Measurements from ENCODE around the gene RHOF.
A peak's percentile ranks its signal among the peaks of the same experiment; 100 is the strongest.

Gene RHOF

DNA sequence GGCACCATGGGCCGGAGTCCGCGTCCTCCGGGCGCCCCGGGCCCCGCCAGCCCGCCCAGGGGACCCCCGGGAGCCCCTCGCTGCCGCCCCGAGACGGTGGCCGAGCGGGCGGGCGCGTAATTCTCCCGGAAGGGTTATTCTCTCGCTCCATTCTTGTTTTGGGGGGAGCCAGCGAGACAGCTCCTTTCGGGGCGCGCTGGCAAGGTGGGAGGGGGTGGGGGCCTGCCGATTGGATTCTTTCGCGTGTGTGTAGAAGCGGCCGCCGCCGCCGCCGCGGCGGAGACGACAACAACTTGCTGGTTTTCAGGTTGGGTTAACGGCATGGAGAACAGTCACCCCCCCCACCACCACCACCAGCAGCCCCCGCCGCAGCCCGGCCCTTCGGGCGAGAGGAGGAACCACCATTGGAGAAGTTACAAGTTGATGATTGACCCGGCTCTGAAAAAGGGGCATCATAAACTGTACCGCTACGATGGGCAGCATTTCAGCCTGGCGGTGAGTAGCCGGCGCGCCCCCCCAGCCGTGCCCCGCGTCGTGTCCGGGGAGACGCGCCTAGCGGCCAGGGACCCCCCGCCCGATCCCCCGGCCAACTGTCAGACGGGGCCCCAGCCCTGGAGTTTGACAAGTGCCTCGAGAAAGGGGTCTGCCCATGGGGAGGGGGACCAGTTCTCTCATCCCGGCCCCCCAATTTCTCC lies 11.1 kb upstream of the RHOF start:
- DNase-seq = peak; percentile 19

DNA sequence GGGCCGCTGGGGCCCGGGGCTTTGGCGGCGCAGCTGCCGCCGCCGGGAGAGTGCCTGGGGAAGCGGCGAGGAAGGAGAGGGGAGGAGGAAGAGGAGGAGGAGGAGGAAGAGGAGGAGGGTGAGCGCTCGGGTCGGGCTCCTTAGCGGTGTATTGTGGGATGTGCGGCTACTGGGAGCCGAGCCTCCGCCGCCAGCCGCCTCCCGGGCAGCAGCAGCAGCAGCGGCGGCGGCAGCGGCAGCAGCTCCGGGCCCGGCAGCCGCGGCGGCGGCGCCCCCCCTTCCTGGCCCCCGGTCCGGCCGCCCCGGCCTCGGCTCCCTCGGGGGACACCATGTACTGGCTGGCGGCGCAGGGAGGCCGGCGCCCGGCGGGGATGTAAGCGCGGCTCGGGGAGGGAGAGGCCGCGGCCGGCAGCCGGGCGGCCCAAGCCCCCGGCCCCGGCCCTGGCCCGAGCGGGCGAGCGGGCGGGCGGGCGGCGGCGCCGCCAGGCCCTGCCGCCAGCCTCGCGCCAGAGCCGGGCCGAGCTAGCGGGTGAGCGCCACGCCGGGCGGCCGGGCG lies 10.5 kb upstream of the RHOF start, which contains the start of gene SETD1B:
Gene SETD1B (plus strand): TSS at position 149 of the 556 bp plus-strand sequence. CDS start 729 bp downstream, outside the sequence.
- DNase-seq = peak; percentile 39

DNA sequence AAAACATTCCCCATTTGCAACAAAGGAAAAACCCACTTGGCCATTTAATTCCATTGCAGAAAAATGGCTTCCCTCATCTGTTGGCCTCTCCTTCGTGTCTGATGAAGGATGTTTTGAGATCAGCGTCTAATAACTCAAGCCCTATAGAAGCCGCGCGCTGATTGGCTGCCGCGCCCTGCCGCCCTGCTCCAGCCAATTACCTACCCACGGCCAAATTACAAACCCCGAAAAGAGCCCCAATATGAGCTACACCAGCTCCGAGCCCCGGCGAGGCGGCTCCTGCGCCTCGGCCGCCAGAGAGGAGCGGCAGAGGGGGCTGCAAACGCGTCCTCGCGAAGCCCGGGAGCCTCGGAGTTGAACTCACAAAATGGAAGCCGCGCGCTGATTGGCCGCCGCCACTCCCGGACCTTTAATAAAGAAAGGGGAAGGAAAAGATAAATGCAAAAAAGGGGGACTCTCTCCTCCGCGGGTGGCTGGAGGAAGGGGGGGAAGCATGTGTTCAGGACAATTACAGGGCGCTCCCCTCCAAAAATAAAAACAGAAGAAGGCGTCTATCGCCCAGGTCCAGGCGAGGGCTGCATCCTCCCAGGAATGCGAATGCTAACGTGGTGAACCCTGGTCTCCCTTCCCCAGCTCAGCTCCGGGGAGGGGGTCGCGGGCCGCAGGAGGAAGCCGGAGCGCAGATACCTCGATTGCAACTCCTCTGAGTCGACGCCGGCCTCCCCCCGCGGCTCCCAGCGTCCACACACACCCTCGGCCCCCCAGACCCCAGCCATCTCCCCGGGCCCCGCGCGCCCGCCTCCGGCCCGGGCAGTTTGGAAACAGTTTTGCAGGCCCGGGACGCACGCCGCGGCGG lies 9.6 kb upstream of the RHOF start:
- peak; percentile 86 for DNase-seq

DNA sequence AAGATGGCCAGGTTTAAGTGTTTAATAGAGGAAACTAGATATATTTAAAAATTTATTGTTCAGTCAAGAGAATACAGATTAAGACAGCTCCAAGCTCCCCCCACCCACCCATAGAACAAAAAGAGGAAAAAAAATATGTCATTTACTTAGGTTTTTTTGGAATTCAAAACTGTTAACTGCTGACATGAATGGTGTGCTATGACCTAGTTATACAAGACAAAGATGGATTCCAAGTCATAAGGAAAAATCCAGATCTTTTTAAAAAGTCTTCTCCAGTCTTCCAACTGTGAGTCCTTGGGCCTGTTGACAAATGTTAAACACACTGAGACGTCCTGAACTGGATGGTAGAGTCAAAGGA lies 9.0 kb upstream of the RHOF start:
- no peak for DNase-seq

DNA sequence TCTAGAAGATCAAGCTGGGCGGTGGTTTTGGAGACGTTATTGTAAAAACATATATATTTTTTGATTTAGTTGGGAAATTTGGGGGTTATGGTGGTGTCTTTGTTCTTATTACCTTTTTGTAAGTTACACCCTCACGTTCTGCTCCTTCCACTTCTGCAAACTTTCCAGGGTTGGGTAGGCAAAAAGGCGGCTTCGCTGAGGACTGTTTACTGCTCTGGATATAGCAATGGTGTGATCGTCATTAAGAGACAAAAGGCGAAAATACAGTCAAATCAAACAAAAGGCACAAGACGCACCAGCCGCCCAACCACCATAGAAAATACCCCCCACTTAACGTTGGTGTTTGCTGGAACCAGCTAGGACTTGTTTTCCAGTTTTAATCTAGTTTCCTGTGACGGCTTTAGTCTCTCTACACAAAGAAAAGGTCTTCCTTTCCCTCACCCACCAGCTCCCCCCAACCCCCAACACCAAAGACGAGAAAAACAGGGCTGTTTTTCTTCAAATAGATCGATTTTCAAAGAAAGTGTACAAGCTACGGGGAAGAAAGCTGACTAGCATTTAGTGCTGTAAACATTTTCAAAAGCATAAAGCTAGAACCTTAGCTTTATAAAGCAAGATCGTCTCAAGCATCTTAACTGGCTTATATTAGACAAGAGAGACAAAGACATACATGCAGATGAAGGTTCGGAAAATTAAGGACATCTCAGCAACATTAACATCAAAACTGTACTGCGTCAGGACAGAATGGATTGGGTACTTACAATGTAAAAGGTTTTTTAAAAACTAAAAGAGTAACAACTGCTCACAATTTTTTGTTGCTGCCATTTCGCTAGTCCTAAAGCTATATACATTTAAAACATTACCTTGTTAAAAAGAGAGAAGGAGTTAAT lies 8.4 kb upstream of the RHOF start:
- peak; percentile 96 for DNase-seq

DNA sequence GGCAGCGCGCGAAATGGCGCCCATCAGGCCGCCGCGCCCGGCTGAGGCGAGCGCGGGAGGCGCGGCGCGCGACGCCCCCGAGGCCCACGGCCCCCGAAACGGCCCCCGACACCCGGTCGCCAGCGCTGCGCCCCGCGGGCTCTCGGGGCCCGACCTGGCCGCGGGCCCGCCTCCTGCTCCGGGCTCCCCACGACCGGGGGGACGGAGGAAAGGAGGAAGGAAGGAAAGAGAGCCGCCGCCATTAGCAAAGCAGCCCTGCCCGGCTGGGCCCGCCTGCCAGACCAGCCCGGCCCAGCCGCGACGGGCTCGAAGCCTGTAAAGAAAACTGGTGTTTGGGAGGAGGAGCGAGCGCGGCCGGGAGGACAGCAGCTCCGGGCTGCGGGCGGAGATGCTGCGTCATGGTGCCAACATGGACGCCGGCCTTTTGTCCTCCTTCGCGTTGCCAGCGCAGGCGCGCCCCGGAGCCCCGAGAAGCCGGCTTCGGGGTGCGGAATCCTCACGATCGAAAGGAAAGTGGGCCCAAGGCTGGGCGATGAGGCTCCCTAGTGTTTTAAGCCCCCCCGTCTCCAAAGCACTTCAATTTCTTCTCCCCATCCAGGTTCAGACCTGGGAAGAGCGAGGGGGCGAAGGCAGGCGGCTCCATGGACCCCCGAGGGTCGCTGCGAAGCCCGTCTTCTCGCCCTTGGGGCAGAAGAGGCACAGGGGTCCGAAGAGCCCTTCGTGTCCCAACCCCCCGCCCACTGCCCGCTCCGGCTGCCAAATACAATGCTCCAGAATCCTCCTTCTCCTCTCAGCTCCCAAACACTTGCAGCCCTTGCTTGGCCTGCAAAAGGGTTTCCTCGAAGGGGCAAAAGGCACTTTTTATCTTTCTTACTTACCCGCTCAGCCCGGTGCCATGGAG lies 7.5 kb upstream of the RHOF start:
- no peak for DNase-seq

DNA sequence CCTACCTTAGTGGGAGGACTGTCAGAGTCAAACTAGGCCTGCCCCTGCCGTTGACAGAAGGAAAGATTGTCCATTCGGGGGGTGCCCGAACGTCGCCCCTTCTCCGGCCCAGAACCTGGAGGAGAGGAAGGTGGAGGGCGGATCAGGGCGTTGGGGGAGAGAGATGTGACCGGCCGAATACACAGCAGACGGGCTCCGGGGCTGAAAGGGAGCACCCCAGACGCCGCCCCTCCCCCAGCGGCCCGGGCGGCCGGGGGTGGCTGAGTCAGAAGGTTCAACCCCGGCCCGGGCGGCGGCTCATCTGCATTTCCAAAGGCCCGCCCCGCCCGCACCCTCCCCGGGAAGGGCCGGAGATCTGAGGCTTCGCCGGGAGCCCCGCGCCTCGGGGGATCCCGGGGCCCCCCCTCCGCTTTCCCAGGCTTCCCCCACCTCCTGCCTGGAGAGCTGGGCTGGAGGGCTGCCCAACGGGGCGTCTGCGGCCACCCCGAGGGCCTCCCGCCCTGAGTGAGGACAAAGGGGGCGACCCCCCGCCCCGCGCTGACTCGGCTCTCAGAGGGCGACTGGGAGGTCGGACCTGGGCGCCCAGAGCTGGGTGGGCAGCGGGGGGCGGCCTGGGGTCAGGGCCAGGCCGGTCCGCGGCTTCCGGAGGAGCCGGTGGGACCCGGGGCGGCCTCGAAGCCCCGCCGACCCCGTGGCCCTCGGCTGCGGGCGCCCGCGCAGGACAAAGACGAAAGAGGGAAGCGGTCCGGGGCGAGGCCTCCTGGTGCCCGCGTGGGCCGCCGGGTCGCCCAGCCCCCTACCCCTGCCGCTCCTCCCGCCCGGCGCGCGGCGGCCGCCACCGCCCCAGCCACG lies 6.6 kb upstream of the RHOF start:
- DNase-seq = no peak

DNA sequence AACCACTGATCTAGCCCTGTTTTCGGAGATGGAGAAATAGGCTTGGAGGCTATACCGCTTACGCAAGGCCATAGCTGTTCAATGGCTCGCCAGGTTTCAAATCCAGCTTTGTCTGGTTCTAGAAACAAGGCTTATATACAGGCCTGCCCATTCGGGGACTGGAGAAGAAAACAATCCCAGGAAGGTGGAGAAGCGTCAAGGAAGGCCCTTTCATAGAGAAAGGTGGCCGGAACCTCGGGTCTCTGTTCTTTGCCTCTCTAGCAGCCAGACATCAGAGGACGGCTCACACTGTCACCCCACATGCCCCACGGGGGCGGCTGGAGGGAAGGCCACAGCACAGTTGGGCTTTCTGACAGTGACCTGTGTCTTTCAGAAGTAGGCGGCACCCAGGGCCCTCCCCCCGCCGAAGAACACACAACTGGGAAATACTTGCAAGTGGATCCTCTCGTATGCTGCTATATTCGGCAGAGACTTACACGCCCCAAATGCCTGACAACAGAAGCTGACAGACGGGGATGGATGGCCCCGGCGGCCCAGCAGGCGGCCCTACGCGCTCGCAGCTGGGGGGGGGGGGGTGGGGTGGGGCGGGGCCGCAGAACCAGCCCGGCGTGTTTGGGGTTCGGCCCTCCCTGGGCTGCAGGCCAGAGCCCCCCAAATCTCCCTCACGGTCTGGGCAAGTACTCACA lies 5.8 kb upstream of the RHOF start:
- peak; percentile 66 for DNase-seq

DNA sequence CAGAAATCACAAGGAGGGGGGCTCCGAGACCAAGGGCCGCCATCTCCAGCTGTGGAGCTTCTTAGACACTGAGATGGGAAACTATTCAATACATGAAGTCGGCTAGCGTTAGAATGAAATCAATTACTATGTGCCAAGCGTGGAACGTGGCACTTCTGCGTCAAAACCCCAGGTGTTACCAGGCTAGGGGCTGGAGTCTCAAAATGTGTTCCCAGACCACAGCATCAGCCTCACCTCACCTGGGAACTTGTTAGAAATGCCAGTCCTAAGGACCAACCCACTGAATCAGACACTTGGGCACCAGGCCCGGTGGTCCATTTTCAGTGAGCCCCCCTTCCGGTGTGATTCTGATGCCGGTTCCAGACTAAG lies 5.3 kb upstream of the RHOF start:
- no peak for DNase-seq

DNA sequence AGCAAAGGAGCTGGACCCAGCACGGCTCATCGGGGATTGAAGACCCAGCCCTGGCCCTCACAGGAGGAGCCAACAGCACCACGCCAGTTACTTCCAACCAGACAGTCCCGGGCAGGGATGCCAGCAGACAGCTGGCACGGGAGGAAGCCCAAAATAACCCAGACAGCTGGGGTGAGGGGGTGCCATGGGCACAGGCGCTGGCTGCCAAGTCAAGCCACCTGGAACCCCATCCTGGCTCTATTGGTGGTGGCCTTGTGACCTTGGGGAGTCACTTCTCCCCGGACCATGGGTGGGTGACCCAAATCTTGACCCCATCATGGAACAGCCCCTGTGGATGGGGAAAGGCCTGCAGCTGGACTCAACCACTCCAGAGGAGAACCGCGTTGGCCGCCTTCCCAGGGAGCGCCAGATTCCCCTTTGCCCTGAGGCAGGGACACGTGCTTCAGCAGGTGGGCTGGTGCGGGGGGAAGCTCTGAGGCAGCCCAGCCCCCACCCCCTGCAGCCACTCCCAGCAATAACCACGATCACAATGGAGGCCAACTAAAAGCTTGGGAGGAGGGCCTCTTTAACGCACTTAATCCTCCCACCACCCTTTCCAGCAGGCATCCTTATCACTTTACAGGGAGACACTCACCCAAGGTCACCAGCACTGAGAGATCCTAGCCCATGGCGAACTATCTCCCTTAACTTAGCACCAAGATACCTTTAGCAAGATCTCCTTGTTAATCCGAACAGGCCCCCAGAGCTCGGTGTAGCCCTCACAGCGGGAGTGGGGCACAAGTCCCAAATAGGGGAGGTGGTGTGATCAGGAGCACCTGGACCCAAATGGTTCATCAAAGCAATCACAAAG lies 4.7 kb upstream of the RHOF start:
- peak; percentile 77 for DNase-seq

DNA sequence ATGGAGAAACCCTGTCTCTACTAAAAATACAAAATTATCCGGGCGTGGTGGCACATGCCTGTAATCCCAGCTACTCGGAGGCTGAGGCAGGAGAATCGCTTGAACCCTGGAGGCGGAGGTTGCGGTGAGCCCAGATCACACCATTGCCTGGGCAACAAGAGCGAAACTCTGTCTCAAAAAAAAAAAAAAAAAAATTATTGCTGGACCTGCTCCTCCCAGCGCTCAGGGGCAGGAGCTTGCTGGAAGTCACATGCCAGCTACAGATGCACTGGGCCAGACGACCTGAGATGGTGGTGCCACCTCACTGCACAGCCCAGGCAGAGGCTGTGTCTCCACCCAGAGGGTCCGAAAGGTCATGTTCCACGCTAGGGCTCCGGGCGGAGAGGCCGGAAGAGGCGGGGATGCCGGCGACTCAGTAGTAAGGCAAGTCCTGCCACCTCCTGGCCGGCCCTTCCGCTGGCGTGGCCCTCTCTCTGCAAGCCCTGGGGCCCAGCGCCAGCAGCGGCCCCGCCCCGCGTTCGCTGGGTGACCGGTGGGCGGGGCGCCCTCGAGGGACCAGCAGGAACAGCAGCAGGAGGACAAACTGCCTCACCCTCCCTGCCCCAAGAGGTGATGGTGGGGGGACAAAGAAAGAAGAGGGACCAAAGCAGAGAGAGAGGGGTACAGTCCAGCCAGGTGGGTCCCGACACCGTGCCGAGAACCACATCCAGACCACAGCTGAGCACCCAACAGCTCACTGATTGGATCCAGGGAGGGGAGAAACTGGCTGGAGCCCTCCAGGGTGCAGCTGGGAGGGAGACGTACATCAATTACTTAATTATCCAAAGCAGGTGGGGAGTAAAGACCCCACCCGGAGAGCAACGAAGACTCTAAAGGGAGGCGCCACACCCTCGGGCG lies 3.6 kb upstream of the RHOF start:
- peak; percentile 27 for DNase-seq

DNA sequence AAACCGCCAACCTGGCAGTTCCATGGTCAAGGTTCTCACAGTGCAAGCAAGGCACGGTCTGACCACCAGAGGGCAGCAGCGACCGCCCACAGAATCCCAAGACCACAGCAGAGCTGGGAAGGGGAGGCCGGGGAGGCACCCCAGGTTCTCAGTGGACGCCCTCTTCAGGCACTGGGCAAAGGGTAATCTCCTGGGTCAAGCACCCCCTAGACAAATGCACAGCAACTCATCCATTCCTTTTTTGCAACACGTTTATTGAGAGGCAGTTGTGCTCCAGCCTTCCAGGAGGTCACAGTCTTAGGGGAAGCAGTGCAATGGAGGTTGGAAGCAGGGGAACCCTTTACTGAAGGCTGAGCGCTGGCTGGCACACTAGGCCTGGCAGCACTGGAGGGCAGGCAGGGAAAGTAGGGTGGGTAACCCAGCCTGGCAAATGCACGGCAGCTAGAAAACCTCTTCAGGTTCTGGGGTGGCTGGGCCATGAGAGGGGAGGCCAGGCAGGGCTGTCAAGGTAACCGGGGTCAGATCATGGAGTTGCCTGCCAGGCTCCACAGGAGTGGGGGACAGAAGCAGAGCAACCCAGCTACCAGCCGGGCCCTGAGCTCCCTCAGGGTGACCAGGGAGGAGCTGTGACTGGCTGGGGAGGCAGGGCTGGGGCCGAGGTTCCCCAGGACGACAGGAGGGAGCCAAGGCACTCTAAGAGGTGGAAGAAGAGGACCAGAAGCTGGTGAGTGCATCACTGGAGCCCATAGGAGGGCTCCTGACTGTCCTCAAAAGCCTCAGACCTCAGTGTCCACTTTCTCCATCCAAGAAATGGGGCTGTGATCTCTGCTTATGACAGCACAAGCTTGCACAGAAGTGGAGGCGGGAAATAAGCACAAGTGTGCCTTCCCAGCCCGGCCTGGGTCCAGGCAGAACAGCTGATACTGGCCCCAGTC lies 1.8 kb upstream of the RHOF start:
- DNase-seq = no peak

DNA sequence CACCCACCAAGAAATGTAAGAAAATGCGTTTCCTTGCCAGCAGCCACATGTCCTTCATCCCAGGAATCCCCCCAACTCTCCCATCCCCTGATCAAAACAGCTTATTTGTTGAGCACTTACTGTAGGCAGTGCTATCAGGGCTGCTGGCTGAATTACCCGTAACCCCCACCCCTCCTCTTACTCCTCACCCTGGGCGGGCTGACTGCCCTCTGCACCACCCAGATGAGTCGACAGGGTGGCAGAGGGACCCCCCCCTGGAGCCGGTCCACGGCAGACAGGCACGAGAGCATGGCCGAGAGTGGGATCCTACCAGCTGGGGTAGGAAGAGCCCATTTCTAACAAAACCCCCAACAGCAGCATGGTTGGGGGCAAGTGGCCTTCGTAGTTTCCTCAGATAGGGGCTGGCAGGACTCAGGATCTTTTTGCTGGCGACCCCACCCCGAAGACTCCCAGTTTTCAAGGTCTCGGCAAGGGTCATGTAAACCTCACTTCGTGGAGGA lies 1.1 kb upstream of the RHOF start:
- DNase-seq = no peak

DNA sequence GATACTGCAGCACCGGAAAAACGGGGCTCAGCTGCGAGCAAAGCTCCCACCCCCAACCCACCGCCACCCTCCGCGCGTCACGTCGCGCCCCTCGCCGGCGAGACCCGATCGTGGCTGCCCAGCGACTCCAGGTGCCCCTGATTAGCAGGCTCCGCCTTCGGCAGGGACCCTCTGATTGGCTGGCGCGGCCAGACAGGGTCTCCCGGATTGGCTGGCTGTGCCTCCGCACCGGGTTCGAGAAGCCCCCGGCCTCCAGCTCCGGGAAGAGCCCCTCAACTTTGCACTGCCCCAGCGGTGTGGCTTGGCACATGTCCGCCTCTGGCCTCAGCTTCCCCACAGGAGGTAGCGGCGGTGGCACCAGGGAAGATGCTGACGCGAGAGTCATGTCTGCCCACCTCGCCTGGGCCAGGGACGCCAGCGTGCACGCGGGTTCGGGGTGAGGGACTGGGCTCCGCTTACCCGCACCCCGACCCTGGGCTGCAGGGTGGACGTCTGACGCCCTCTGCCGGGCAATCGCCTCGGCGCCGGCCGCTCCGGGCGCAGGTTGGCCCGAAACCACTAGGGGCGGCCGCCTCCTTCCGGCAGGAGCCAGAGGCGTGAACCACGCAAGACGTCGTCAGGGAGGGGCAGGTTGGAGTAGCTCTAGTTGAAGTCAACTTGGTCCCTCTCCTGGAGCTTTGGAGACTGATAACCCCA lies 498 bp upstream of the RHOF start:
- peak; percentile 75 for DNase-seq

DNA sequence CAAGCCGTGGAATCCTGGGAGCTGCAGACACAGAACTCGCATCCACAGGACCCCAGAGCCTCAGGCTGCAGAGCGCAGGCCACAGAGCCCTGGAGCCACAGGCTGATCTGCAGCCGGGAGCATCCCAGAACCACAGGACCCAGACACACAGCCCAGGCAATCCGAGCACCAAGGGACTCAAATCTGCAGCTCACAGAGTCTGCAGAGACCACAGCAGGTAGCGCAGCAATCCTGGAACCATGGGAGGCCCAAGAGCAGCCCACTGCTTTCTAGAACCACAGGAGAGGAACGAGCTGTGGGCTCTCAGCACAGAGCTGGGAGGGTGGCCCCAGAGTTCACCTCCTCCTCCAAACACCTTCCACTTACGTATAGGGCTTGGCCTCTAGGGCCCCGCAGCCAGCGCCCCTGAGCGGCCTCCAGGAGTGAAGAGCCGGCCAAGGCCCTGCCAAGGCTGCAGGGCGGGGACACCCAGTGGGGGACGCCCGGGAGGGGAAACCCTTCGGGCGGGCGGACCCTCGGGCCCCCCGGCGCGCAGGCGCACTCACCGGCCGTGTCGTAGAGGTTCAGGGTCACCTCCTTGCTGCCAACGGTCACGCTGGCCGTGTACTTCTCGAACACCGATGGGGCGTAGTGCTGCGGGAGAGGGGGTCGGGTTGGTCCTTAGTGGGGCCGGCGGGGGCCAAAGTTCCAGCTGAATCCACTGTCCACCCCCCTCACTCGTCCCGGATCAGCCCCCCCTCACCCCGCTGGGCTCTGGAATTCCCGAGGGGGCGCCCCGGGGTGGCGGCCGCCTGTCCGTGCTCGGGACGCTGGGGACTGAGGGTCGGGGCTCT lies 665 bp downstream of the RHOF start:
- DNase-seq = no peak
